DND-41 (cell line): ENCODE measurements around the gene VSX1.

Experiments used
- ATAC-seq: fragments of 200-7000 bp; cut with Tn5 transposase; 3 replicates; pipeline ENCODE4 v1.9.1; 2021; ENCODE audit warnings: low read depth; ENCODE audit not compliant: insufficient read depth
- DNase-seq: peaks from one replicate; pipeline ENCODE4 v3.0.0-alpha.2; 2020
- H2AFZ ChIP-seq: 2 replicates; pipeline ENCODE4 v1.6.0; 2012; ENCODE audit warnings: low read depth, low read length
- H3K27ac ChIP-seq: 2 replicates; pipeline ENCODE4 v1.5.1; 2012; ENCODE audit warnings: low read length, inconsistent platforms
- H3K27me3 ChIP-seq: fragments of 200-600 bp; sonication (generic); 2 replicates; pipeline ENCODE4 v1.6.0; 2012; ENCODE audit warnings: low read length, mild to moderate bottlenecking, inconsistent platforms; ENCODE audit not compliant: insufficient read depth, poor library complexity
- H3K36me3 ChIP-seq: 2 replicates; pipeline ENCODE4 v1.5.1; 2012; ENCODE audit warnings: low read length, inconsistent platforms; ENCODE audit not compliant: insufficient read depth
- H3K4me1 ChIP-seq: 2 replicates; pipeline ENCODE4 v1.5.1; 2012; ENCODE audit warnings: mild to moderate bottlenecking, low read length; ENCODE audit not compliant: insufficient read depth
- H3K4me2 ChIP-seq: 2 replicates; pipeline ENCODE4 v1.6.0; 2012; ENCODE audit warnings: mild to moderate bottlenecking, moderate library complexity, low read length, inconsistent platforms; ENCODE audit not compliant: insufficient read depth
- H3K4me3 ChIP-seq, 2 experiments: fragments of 200-600 bp in 1 of 2; shearing (Covaris generic) in 1 of 2; 2 replicates each; pipeline ENCODE4 v1.5.1; 2012 to 2016; ENCODE audit warnings: inconsistent platforms in 2 of 2, low read length in 2 of 2, mild to moderate bottlenecking in 2 of 2, low read depth in 1 of 2, moderate library complexity in 1 of 2
- H3K79me2 ChIP-seq: 2 replicates; pipeline ENCODE4 v1.6.0; 2012; ENCODE audit warnings: low read length, inconsistent platforms; ENCODE audit not compliant: insufficient read depth
- H3K9ac ChIP-seq: 2 replicates; pipeline ENCODE4 v1.6.0; 2012; ENCODE audit warnings: low read depth, mild to moderate bottlenecking, inconsistent platforms, low read length, moderate library complexity
- H3K9me3 ChIP-seq: 2 replicates; pipeline ENCODE4 v1.5.1; 2012; ENCODE audit warnings: low read length, moderate library complexity, mild to moderate bottlenecking, inconsistent platforms; ENCODE audit not compliant: insufficient read depth, severe bottlenecking
- H4K20me1 ChIP-seq: 2 replicates; pipeline ENCODE4 v1.6.0; 2012; ENCODE audit warnings: low read length; ENCODE audit not compliant: insufficient read depth
- EZH2 ChIP-seq: IDR thresholded peaks from 3 replicates; pipeline ENCODE4 v1.6.1; 2012; ENCODE audit warnings: borderline replicate concordance, low read depth, mild to moderate bottlenecking, moderate library complexity, low read length, inconsistent platforms; ENCODE audit not compliant: severe bottlenecking
- TF ChIP-seq, protein P1 (sequence below): IDR thresholded peaks from 2 replicates; pipeline ENCODE4 v1.5.1; 2012; ENCODE audit warnings: borderline replicate concordance, low read length, moderate library complexity, mild to moderate bottlenecking; ENCODE audit not compliant: poor library complexity, severe bottlenecking; ENCODE audit errors: extremely low read depth

The VSX1 gene

DNA sequence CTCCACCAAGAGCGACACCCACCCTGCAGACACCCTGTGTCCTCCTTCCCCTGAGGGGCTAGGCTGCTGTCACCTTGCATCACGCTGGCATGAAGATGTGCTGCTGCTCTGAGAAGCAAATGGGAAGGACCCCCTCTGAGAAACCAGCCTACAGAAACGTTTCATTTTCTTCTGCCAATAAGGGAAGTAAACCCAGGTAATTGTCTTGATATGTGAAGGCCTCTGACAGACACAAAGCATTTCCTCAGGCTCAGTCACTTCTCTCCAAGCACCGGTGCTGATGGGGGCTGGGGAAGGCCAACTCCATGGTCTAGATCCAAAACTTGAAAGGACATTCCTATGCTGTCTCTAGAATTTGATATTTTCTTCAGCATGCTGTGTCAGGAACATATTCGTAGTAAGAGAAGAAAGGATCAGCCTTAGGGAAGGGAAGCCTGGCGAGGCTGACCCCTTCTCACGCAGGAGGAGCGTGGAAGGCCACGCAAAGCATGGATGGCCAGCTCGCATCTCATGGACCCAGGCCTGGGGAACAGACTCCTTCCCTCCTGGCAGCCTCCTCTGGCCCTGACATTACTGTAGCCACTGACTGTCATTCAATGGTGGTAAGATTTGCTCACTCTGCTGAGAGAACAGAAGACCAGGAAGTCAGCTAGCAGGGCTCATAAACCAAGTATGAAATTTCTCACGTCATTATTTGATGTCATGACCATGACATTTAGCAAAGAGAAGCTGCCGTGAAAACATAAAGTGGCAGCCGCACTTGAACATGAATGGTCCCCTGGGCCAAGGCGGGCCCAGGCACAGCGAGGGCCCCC, 44.4 kb downstream of the VSX1 start:
- H4K20me1 ChIP-seq = peaks cover 31% of the 10 kb centered on the region
- DNase-seq = no peak
- H3K4me1 ChIP-seq = peaks cover 41% of the 10 kb centered on the region
- peak overlapping the region; percentile 59 for H3K27ac ChIP-seq
- H3K9me3 ChIP-seq = no peaks in the 10 kb centered on the region
- ATAC-seq = no peak
- H3K79me2 ChIP-seq = peaks cover 65% of the 10 kb centered on the region
- H3K4me3 ChIP-seq = no peak overlapping the region
- no peak overlapping the region for H2AFZ ChIP-seq
- H3K4me2 ChIP-seq = no peak overlapping the region; the same call in 1 of the 2 replicates
- no peaks in the 10 kb centered on the region for H3K27me3 ChIP-seq
- H3K36me3 ChIP-seq = peaks cover 28% of the 10 kb centered on the region
- 0 out of 2 replicates have a peak overlapping the region, but pooled peaks have one; percentile 12 for H3K9ac ChIP-seq
- no peak for TF ChIP-seq EZH2
- TF ChIP-seq, protein P1, sequence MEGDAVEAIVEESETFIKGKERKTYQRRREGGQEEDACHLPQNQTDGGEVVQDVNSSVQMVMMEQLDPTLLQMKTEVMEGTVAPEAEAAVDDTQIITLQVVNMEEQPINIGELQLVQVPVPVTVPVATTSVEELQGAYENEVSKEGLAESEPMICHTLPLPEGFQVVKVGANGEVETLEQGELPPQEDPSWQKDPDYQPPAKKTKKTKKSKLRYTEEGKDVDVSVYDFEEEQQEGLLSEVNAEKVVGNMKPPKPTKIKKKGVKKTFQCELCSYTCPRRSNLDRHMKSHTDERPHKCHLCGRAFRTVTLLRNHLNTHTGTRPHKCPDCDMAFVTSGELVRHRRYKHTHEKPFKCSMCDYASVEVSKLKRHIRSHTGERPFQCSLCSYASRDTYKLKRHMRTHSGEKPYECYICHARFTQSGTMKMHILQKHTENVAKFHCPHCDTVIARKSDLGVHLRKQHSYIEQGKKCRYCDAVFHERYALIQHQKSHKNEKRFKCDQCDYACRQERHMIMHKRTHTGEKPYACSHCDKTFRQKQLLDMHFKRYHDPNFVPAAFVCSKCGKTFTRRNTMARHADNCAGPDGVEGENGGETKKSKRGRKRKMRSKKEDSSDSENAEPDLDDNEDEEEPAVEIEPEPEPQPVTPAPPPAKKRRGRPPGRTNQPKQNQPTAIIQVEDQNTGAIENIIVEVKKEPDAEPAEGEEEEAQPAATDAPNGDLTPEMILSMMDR = no peak

GRCh38 chr20:25036331-25036936, 45.5 kb downstream of the VSX1 start:
- Histone ChIP-seq H3K79me2 (peaks cover 65% of the 10 kb centered on the region), H3K4me2 (peak overlapping the region; percentile 11; the same call in 1 of the 2 replicates), H3K36me3 (peaks cover 23% of the 10 kb centered on the region), H4K20me1 (peaks cover 35% of the 10 kb centered on the region), H3K9ac (0 out of 2 replicates have a peak overlapping the region, but pooled peaks have one; percentile 12), H3K4me3 (no peak overlapping the region), H2AFZ (no peak overlapping the region), H3K4me1 (peaks cover 33% of the 10 kb centered on the region), H3K9me3 (no peaks in the 10 kb centered on the region), H3K27ac (peak overlapping the region; percentile 62), H3K27me3 (no peaks in the 10 kb centered on the region)
- ATAC-seq (peak; percentile 59), DNase-seq (peak; percentile 24)
- TF ChIP-seq, protein P1 = no peak
- no peak for TF ChIP-seq EZH2

- H4K20me1 ChIP-seq = peaks cover 35% of the 10 kb centered on the region
- peaks cover 33% of the 10 kb centered on the region for H3K4me1 ChIP-seq
- H3K36me3 ChIP-seq = peaks cover 25% of the 10 kb centered on the region
- H3K4me3 ChIP-seq = no peak overlapping the region
- peaks cover 65% of the 10 kb centered on the region for H3K79me2 ChIP-seq
- no peaks in the 10 kb centered on the region for H3K9me3 ChIP-seq
- H3K9ac ChIP-seq = no peak overlapping the region
- TF ChIP-seq, protein P1 = no peak
- TF ChIP-seq EZH2 = no peak
- no peak overlapping the region for H3K4me2 ChIP-seq
- H2AFZ ChIP-seq = no peak overlapping the region
- peak; percentile 69 for ATAC-seq
- H3K27me3 ChIP-seq = no peaks in the 10 kb centered on the region
- DNase-seq = peak; percentile 39
- H3K27ac ChIP-seq = peak overlapping the region; percentile 62
These were observed 46.0 kb downstream of the VSX1 start for GRCh38 chr20:25035921-25036320.
